GM12864 (cell line): Measurements from ENCODE around the gene DLGAP4.

Experiments used
- DNase-seq: peaks from one replicate; pipeline ENCODE4 v3.0.0-alpha.2; 2011; ENCODE audit warnings: low read depth
- H3K4me3 ChIP-seq: 2 replicates; pipeline ENCODE4 v1.5.1; 2011; ENCODE audit warnings: mild to moderate bottlenecking, low read depth, low read length, control low read depth
- TF ChIP-seq, protein P1 (sequence below): IDR thresholded peaks from 2 replicates; pipeline ENCODE4 v1.5.1; 2011; ENCODE audit warnings: low read depth, mild to moderate bottlenecking, moderate library complexity, low read length, control low read depth, inconsistent platforms; ENCODE audit errors: missing control alignments

The DLGAP4 gene

DNA sequence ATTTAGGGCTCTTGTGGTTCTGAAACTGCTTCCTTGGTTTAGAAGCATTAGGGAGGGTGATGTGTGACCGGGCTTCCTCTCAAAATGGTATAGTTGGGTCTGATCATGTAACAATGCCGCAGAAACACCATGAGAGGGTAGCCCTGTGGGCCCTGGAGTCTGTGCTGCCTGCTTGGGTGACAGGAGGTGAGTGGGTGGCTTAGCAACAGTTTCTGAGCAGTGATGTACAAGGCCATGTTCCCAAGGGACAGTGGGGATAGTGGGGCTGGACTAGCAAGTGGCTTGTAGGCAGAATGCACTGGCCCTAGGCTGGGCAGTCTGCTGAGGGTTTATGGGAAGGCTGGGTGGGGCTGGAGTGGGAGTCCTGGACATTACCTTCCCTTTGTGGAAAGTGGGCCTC lies 128.2 kb downstream of the DLGAP4 start:
- no peak overlapping the region for H3K4me3 ChIP-seq
- no peak for DNase-seq
- TF ChIP-seq, protein P1, sequence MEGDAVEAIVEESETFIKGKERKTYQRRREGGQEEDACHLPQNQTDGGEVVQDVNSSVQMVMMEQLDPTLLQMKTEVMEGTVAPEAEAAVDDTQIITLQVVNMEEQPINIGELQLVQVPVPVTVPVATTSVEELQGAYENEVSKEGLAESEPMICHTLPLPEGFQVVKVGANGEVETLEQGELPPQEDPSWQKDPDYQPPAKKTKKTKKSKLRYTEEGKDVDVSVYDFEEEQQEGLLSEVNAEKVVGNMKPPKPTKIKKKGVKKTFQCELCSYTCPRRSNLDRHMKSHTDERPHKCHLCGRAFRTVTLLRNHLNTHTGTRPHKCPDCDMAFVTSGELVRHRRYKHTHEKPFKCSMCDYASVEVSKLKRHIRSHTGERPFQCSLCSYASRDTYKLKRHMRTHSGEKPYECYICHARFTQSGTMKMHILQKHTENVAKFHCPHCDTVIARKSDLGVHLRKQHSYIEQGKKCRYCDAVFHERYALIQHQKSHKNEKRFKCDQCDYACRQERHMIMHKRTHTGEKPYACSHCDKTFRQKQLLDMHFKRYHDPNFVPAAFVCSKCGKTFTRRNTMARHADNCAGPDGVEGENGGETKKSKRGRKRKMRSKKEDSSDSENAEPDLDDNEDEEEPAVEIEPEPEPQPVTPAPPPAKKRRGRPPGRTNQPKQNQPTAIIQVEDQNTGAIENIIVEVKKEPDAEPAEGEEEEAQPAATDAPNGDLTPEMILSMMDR: no peak

DNA sequence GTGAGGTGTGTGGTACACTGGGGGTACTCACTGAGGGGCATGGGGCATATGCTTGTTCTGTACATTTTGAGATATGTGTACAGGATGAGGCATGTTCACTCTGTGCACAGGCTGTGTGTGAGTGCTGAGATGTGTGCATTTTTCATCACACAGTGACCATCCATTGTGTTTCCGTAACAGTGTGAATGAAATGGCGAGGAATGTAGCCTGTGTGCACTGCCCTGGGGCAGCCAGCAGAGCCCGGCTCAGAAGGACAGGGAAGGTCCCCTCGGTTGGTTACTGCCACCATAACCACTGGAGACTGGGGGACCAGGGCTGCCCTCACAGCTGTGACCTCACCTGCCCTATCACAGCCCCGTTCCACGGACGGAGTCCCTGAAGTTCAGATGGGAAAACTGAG lies 129.0 kb downstream of the DLGAP4 start:
- TF ChIP-seq, protein P1: no peak
- no peak overlapping the region for H3K4me3 ChIP-seq
- DNase-seq: no peak

DNA sequence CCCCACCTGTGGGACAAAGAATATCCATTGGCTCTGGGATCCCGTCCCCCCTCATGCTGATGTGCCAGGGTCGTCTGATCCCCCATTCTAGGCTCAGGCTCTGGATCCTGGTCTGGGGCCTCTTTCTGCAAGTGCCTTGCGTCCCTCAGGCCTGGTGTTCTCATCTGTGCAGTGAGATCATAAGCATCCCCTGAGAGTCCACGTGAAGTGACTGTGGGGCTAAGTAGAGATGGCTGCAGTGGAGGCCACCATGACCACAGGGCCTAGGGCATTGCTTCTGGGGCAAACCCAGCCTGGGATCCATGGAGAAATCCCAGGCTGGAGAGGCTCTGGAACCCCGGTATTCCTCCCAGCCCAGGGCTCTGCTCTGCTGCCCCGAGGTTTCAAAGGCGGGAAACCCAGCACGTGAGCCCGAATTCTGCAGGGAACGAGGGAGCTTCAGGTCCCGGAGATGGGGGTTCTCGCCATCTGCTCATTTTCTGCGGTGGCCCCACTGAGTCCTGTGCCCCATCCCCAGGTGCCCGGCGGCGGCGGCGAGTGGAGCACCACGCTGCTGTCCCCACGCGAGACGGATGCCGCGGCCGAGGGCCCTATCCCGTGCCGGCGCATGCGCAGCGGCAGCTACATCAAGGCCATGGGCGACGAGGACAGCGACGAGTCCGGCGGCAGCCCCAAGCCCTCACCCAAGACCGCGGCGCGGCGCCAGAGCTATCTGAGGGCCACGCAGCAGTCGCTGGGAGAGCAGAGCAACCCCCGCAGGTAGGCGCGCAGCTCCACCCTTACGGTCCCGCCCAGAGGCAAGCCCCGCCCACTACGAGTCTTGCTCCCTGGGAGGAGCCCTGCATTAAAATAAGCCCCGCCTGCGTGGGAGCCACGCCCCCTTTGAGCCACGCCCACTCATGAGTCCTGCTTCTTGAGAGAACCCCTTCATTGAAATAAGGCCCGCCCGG lies 129.7 kb downstream of the DLGAP4 start:
- DNase-seq: no peak
- no peak overlapping the region for H3K4me3 ChIP-seq
- TF ChIP-seq, protein P1: no peak

DNA sequence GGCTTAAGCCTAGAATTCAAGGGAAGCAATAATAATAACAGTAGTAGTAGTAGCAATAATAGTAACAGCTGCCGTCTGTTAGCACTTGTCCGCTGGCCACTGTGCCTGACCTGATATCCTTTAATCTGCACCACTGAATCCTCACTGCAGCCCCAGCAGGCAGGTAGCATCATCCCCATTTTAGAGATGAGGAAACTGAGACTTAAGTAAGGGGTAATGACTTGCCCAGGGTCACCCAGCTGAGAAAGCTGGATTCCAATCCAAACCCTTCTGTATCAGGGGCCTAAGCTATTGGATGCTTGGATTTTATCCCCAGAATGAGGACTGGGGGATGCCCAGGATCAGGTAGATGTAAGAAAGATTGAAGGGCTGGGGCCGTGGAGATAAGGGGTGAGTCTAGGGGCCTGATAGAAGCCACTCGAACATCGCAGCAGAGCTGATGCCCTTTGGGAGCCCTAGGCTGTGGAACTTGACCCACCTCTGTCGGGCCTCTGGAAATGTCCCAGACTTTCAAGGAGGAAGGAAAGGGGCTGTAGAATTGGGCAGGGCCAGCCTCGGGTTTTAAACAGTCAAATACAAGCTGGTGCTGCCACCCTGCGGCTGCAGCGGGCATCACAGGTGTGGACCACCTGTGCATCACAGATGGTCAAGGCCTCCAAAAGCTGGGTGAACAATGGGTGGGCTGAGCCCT lies 133.0 kb downstream of the DLGAP4 start:
- TF ChIP-seq, protein P1: peak; percentile 94
- DNase-seq: no peak
- H3K4me3 ChIP-seq: no peak overlapping the region

DNA sequence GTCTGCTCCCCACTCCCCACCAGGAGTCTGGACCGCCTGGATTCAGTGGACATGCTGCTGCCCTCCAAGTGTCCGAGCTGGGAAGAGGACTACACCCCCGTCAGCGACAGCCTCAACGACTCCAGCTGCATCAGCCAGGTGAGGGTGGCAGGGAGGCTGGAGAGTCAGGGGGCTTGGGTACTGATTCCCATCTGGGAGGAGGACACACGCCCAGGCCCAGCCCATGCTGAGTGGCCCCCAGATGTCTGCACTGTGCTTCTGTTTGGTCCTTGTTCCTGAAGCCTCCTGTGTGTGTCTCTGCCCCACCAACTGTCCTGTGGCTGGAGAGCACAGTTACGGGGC lies 133.6 kb downstream of the DLGAP4 start:
- TF ChIP-seq, protein P1: no peak
- no peak overlapping the region for H3K4me3 ChIP-seq
- no peak for DNase-seq

DNA sequence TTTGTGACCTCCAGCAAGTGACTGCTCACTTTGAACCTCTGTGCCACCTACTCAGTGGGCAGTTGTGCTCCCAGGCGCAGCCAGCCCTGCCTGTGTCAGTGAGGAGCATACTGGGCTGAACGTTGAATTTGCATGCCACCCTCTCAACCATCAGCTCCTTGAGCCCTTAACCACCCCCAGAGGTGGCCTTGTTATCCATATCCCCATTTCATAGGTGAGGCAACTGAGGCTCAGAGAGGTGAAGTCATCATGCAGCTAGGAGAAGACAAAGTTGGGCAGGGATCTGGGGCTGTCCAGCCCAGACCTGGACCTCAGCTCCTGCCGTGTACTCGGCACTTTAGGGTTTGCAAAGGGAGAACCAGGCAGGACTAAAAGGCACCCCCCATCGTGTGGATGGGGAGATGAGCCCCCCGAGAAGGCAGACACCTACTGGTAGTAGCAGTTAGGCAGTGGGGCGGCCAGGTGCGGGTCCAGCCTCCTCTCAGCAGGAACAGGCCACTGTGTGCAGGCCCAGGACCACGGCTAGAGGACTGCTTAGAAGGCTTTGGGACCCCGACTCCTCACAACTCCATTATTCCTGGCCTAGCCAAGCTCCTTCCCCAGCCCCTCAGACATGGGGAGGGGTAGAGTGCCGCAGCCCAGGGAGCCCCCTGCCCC lies 134.4 kb downstream of the DLGAP4 start:
- DNase-seq: no peak
- TF ChIP-seq, protein P1: no peak
- no peak overlapping the region for H3K4me3 ChIP-seq
